ENCODE measurements around the gene ARHGAP4. TPM values are rescaled to one million over a fixed set of nuclear protein-coding genes. Genes with fewer than 3 reads are reported as not detected.

The ARHGAP4 gene
- total and polyA plus RNA-seq, 2 donors (not counting 3 experiments of a cell fraction or from before 2014, with no cell fraction given) = 20.9 to 33.3 TPM

GRCh38 chrX:153908219-153908860 lies 17.7 kb downstream of the ARHGAP4 start:
- DNase-seq (ENCODE audit: low read depth, low spot score) (no peak), FAIRE-seq (no peak)
- H3K4me3 ChIP-seq (replicated peaks in 1 of 3; ENCODE audit: insufficient read depth in 1 of 3, low read depth in 1 of 3, low read length in 3 of 3) = no peak overlapping the region
- H3K9ac ChIP-seq (replicated peaks; ENCODE audit: extremely low read depth, insufficient read depth, low read length) = no peak overlapping the region
- no peaks in the 10 kb centered on the region for H3K79me2 ChIP-seq (ENCODE audit: control insufficient read depth, insufficient read depth, low read length)
- no peaks in the 10 kb centered on the region for H4K20me1 ChIP-seq (replicated peaks; ENCODE audit: control insufficient read depth, extremely low read depth, insufficient read depth, low read length)
- intact Hi-C loops (cut with micrococcal nuclease) (no loop called here), dilution Hi-C loops (cut with MboI; ENCODE audit: extremely low pct_ligation_motif_present, low sequenced_read_pairs) (no loop called here)
- no peak overlapping the region for H3K4me2 ChIP-seq (ENCODE audit: insufficient read depth, low read length)
- H3K36me3 ChIP-seq (ENCODE audit: control insufficient read depth in 2 of 2, extremely low read depth in 1 of 2, insufficient read depth in 2 of 2, low read length in 2 of 2) = no peaks in the 10 kb centered on the region
- no peak overlapping the region for H3K27ac ChIP-seq (ENCODE audit: insufficient read depth, low read depth, low read length)
- no peaks in the 10 kb centered on the region for H3K9me3 ChIP-seq (replicated peaks; ENCODE audit: control insufficient read depth, insufficient read depth, low read length)
- no peaks in the 10 kb centered on the region for H3K9me1 ChIP-seq (replicated peaks; ENCODE audit: control insufficient read depth, extremely low read depth, insufficient read depth, low read length)
- no peaks in the 10 kb centered on the region for H3K27me3 ChIP-seq (ENCODE audit: control insufficient read depth in 2 of 2, insufficient read depth in 2 of 2, low read length in 2 of 2)
- H3K4me1 ChIP-seq (ENCODE audit: control insufficient read depth, extremely low read depth, insufficient read depth, low read length) = no peaks in the 10 kb centered on the region
- no TSS peak for BruUV-seq (replicated peaks)
- no peak overlapping the region for H2AFZ ChIP-seq (ENCODE audit: low read depth, low read length)
- TF ChIP-seq CTCF (IDR thresholded peaks at IDR 0.05; ENCODE audit: extremely low read depth in 1 of 2, insufficient read depth in 1 of 2, low read depth in 1 of 2, low read length in 2 of 2) (no peak), POLR2A (IDR thresholded peaks at IDR 0.05; ENCODE audit: low read depth, low read length) (no peak), MYC (IDR thresholded peaks at IDR 0.05; ENCODE audit: low read depth, low read length) (no peak), MAX (IDR thresholded peaks at IDR 0.05; ENCODE audit: insufficient read depth, insufficient read length) (no peak), FOS (IDR thresholded peaks at IDR 0.05; ENCODE audit: borderline replicate concordance, insufficient read depth, low read length) (no peak)
- POLR2A ChIA-PET = no interaction called here
- CTCF ChIA-PET = no interaction called here

- Histone ChIP-seq H3K9me3 (replicated peaks; ENCODE audit: control insufficient read depth, insufficient read depth, low read length) (no peaks in the 10 kb centered on the region), H3K36me3 (ENCODE audit: control insufficient read depth in 2 of 2, extremely low read depth in 1 of 2, insufficient read depth in 2 of 2, low read length in 2 of 2) (no peaks in the 10 kb centered on the region), H3K4me1 (ENCODE audit: control insufficient read depth, extremely low read depth, insufficient read depth, low read length) (no peaks in the 10 kb centered on the region), H3K4me3 (replicated peaks in 1 of 3; ENCODE audit: insufficient read depth in 1 of 3, low read depth in 1 of 3, low read length in 3 of 3) (no peak overlapping the region), H4K20me1 (replicated peaks; ENCODE audit: control insufficient read depth, extremely low read depth, insufficient read depth, low read length) (no peaks in the 10 kb centered on the region), H3K27ac (ENCODE audit: insufficient read depth, low read depth, low read length) (no peak overlapping the region), H3K79me2 (ENCODE audit: control insufficient read depth, insufficient read depth, low read length) (no peaks in the 10 kb centered on the region), H3K9me1 (replicated peaks; ENCODE audit: control insufficient read depth, extremely low read depth, insufficient read depth, low read length) (no peaks in the 10 kb centered on the region), H3K27me3 (ENCODE audit: control insufficient read depth in 2 of 2, insufficient read depth in 2 of 2, low read length in 2 of 2) (no peaks in the 10 kb centered on the region), H3K9ac (replicated peaks; ENCODE audit: extremely low read depth, insufficient read depth, low read length) (no peak overlapping the region), H3K4me2 (ENCODE audit: insufficient read depth, low read length) (no peak overlapping the region), H2AFZ (ENCODE audit: low read depth, low read length) (no peak overlapping the region)
- TF ChIP-seq POLR2A (IDR thresholded peaks at IDR 0.05; ENCODE audit: low read depth, low read length) = no peak
- no peak for TF ChIP-seq MAX (IDR thresholded peaks at IDR 0.05; ENCODE audit: insufficient read depth, insufficient read length)
- TF ChIP-seq POLR2AphosphoS5 (IDR thresholded peaks at IDR 0.05; ENCODE audit: insufficient read depth, low read depth, low read length) = no peak
- no peak for TF ChIP-seq EZH2 (IDR thresholded peaks at IDR 0.05; ENCODE audit: borderline replicate concordance, low read depth, low read length, severe bottlenecking)
- TF ChIP-seq JUN (IDR thresholded peaks at IDR 0.05; ENCODE audit: borderline replicate concordance, insufficient read depth, insufficient read length, low read depth) = no peak
- DNase-seq (ENCODE audit: low read depth, low spot score) (no peak), FAIRE-seq (no peak)
- POLR2A ChIA-PET = no interaction called here
- CTCF ChIA-PET = no interaction called here
- dilution Hi-C loops (cut with MboI; ENCODE audit: extremely low pct_ligation_motif_present, low sequenced_read_pairs) = no loop called here
- intact Hi-C loops (cut with micrococcal nuclease) = no loop called here
- no TSS peak for BruUV-seq (replicated peaks)
These were observed 18.6 kb downstream of the ARHGAP4 start for GRCh38 chrX:153907456-153907855.

All from endothelial cell of umbilical vein (primary cell).